Inflammatory macrophage treated with lipopolysaccharide for 4 hours (primary cell): ENCODE measurements around the gene KLF5.

Experiments used
- DNase-seq: peaks from one replicate; pipeline ENCODE4 v3.0.0-alpha.2; 2020

Gene KLF5

GRCh38 chr13:73060251-73061160, 1.7 kb downstream of the KLF5 start:
- DNase-seq: peak; percentile 29

DNA sequence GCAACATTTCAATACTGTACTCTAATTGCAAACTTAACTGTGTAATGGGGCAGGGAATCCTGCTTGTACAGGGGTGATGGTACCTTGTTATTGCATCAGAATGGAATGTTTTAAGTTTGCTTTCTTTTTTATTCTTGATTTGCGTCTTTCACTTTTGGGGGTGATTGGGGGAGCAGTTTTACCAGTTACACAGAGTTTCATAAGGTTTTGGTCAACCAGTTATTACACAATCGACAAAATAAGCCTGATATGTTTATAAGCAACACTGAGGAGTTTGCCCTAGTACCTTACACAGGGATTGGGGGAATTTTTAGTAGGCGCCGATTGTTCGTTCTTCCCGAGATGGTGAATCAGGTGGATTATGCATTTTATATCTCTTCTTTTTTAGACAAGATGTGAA, 2.7 kb downstream of the KLF5 start:
- DNase-seq: peak; percentile 18

GRCh38 chr13:73061876-73062275, 3.1 kb downstream of the KLF5 start:
- DNase-seq: no peak

GRCh38 chr13:73062468-73062867, 3.7 kb downstream of the KLF5 start:
- DNase-seq: no peak

GRCh38 chr13:73063166-73063565, 4.4 kb downstream of the KLF5 start:
- no peak for DNase-seq

DNA sequence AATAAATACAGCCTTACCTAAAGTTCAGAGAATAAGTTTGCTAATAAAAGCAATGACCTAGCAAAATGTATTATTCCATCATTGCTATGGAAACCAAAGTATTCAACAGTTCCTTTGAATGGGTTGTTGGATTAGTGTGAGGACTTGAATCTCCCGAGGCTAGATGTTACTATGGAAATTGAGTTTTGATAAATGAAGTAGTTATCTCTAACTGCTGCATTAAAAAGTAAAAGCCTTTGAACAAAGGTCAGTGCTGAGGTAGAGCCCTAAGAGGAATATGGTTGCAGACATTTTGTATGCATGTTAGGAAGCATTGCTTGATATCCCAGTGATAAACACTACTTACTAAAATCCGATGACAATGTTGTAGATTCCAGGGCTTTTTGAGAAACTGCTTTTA, 6.2 kb downstream of the KLF5 start:
- no peak for DNase-seq

DNA sequence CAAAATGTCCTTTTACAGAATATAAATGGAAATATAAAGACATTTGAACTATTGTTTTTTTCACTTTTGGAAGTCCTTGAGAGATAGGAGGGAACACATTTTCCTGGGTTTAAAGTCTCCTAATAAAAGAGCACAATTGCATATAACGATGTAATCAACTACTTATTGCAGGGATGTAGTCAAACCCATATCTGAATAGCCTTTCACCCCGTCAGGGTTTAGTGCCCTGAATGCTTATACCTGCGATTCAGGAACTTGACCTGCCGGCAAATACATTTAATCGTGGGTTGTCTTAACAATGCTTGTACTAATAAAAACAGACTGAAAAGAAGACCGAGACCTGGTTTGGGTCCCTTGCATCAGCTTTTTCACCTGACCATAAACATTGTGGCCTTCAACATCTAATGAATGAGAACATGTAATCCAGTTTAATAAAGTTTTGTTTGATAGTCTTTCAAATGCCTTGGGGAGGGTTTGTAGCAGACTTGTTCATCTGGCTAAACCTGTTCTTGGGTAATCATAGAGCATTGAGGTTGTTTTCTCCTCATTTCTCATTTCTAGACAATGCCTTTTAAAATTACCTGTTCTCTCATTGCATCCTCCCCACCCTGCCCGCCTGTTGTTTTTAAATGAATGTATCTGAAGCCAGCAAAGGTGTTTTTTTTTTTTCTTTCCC, 7.0 kb downstream of the KLF5 start:
- DNase-seq: no peak

- no peak for DNase-seq
These were observed 10.5 kb downstream of the KLF5 start for GRCh38 chr13:73069206-73069805.

GRCh38 chr13:73070451-73071098, 11.8 kb downstream of the KLF5 start:
- no peak for DNase-seq

DNA sequence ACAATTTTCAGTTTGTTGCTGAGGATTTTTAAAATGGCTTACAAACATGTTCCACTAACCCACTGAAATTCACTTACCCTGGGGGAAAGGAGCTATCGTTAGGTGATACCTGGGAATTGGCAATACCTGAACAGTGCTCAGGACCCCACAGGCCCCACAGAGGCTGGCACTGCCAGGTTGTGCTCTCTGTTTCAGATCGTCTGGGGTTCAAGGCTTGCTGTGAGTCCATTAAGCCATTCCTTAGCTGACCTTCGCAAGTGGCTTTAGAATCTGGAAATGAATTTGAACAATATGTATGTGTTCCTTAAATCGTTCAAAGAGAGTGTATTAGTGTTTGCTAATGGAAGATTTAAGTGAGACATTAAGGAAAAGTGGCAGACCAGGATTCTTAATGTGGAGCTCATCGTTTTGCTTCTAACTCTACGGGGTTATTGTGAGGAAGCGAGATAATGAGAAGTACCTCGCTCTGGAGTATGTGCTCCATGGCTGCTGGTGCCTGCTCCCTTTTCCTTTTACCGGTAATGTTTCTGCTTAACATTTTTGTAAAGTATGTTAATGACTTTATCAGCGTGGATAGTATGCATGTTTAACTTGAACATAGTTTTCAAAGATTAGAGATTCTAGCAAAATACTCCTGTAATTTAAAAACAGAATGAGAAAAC, 13.6 kb downstream of the KLF5 start:
- DNase-seq: no peak

DNA sequence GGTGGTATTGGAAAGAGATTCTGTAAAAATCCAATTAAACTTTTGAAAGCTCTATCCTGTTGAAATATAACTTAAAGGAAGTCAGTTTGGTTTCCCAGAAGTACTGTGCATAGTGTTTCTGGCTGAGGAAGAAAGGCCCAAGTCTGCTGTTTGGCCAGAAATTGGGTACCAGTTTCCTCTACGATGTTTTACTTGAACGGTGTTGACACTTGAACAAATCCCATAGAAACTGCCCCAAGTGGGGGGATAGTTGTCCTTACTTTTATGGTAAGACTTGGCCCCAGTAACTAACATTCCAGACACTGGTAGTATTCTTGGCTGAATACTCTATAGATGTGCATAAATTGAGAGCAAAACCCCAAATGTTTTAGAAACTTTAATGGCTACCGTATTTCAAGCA, 14.2 kb downstream of the KLF5 start:
- DNase-seq: no peak

DNA sequence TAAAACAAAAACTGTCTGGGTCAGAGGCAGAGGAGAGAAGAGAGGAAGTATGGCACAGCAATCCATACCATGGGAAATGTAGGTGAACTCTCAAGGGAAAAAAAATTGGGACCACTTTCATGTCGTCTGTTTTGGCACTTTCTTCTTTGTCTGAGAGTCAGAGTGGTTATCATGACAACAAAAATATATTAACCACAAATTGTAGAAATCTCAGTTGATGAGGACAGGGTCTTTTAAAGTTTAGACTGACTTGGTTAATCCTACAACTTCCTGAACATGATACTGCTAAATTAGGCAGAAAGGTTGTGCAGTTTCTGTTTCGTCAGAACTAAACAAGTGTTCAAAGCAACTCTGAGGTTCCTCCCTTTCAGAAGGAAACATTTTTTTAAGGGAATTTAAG, 15.2 kb downstream of the KLF5 start:
- DNase-seq: peak; percentile 49

GRCh38 chr13:73074926-73075325, 16.1 kb downstream of the KLF5 start:
- DNase-seq: no peak

DNA sequence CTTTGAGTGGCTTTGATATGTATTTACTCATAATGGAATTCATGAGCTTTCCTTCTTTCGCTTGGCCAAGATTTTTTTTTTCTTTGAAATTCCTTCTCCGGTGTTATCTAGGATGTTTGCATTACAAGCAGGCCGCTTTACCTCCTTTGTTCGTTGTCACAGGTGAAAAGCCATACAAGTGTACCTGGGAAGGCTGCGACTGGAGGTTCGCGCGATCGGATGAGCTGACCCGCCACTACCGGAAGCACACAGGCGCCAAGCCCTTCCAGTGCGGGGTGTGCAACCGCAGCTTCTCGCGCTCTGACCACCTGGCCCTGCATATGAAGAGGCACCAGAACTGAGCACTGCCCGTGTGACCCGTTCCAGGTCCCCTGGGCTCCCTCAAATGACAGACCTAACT, 16.7 kb downstream of the KLF5 start:
- no peak for DNase-seq

DNA sequence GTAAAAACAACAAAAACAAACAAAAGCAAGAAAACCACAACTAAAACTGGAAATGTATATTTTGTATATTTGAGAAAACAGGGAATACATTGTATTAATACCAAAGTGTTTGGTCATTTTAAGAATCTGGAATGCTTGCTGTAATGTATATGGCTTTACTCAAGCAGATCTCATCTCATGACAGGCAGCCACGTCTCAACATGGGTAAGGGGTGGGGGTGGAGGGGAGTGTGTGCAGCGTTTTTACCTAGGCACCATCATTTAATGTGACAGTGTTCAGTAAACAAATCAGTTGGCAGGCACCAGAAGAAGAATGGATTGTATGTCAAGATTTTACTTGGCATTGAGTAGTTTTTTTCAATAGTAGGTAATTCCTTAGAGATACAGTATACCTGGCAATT, 17.1 kb downstream of the KLF5 start:
- no peak for DNase-seq

DNA sequence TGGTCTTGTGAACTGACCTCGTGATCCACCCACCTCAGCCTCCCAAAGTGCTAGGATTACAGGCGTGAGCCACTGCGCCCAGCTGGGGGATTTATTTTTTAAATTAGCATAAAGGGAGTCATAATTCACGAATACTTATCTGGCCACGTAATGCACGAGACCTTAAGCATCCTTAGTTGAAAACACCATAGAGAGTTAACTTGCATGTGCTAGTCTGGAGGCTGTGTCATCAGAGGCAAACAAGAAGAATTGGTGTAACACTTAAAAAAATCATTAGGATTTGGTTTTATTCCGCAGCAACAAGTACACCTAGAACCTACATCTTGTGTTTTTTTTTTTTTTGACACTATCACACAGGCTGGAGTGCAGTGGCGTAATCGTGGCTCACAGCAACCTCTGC, 19.1 kb downstream of the KLF5 start:
- DNase-seq: no peak

DNA sequence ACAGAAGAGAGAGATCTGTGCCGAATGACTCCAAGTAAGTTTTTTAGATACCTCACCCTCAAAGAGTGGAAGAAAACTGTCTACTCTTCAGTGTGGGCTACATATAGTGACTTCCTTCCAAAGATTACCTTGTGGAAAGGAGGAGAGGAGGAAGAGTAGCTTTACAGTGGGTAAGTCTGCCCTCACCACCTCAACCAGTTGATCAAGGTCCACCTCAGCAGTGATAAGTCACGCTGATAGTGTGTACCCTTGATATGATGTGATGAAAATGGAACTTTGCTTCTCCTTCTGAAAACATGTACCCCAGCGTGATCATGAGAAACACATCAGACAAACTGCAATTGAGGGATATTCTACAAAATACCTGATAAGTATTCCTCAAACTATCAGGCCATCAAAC, 20.6 kb downstream of the KLF5 start:
- no peak for DNase-seq

GRCh38 chr13:73081256-73081915, 22.6 kb downstream of the KLF5 start:
- DNase-seq: no peak

GRCh38 chr13:73082471-73082870, 23.7 kb downstream of the KLF5 start:
- DNase-seq: no peak

GRCh38 chr13:73082895-73083294, 24.1 kb downstream of the KLF5 start:
- no peak for DNase-seq

DNA sequence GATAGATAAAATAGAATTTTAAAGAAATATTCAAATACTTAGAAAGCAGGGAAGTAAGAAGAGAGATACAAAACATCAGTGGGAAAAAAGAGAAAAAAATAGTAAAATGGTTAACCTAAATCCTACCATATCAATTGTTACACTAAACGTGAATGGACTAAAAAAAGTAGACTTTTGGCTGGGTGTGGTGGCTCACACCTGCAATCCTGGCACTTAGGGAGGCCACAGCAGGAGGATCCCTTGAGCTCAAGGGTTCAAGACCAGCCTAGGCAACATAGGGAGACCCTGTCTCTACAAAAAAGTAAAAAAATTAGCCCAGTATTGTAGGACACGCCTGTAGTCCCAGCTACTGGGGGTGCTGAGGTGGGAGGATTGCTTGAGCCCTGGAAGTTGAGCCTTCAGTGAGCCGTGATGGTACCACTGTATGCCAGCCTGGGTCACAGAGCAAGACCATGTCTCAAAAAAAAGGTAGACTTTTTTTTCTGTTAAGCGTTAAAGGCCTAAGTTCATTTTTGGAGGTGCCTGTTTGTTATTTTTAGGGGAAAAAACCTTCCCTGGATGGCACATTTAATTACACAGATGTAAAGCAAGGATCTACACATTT, 29.6 kb downstream of the KLF5 start:
- DNase-seq: no peak

DNA sequence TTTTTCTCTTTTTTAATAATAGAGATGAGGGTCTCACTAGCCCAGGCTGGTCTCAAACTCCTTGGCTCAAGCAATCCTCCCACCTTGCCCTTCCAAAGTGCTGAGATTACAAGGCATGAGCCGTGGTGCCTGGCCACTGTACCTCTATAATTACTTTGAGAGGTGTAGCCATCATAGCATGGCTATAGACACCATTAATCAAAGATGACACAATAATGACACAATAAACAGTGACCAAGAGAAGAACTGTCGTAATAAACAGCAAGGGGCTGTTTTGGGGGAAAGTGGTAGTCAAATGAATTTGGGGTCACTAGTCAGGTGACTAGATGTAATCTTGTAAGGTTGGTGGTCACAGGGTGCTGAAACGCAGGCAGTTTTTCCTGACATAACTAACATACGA, 30.4 kb downstream of the KLF5 start:
- no peak for DNase-seq
